ENCODE measurements around the gene RDH16. TPM values are rescaled to one million over a fixed set of nuclear protein-coding genes. Genes with fewer than 3 reads are reported as not detected.

Gene RDH16
- total and polyA plus RNA-seq, 4 donors: 12.9 to 382 (median 219) TPM

- H3K9ac ChIP-seq (ENCODE audit: low read depth in 1 of 2, low read length in 2 of 2): no peak overlapping the region
- H3K27ac ChIP-seq (ENCODE audit: low read depth in 1 of 2, low read length in 2 of 2): no peak overlapping the region
- peaks cover 0 to 3% (median under 1%) of the 10 kb centered on the region in 4 donors for H3K4me1 ChIP-seq (ENCODE audit: control insufficient read depth in 4 of 4, insufficient read depth in 4 of 4, low read length in 3 of 4)
- no peak overlapping the region for H3K4me3 ChIP-seq (ENCODE audit: low read depth in 1 of 3, low read length in 3 of 3)
- no peaks in the 10 kb centered on the region for H3K27me3 ChIP-seq (ENCODE audit: control insufficient read depth in 4 of 4, insufficient read depth in 4 of 4, low read length in 3 of 4)
- H3K9me3 ChIP-seq (ENCODE audit: control insufficient read depth in 4 of 4, low read length in 3 of 4): no peaks in the 10 kb centered on the region
- TF ChIP-seq HNF4G (IDR thresholded peaks at IDR 0.05) (no peak), FOXA1 (IDR thresholded peaks at IDR 0.05) (no peak), TAF1 (conservative IDR thresholded peaks at IDR 0.05) (no peak), RAD21 (IDR thresholded peaks at IDR 0.05) (no peak), GABPA (IDR thresholded peaks at IDR 0.05 in 1 of 2, conservative IDR thresholded peaks at IDR 0.05 in 1 of 2) (no peak), YY1 (IDR thresholded peaks at IDR 0.05) (no peak)
- no peak for DNase-seq (ENCODE audit: low spot score)
- WGBS: 88% methylated on average over 1 of the region's 1 CpG
- no peaks in the 10 kb centered on the region for H3K36me3 ChIP-seq (ENCODE audit: control insufficient read depth in 4 of 4, insufficient read depth in 3 of 4, low read depth in 1 of 4, low read length in 3 of 4)
These were observed 35.4 kb downstream of the RDH16 start for GRCh38 chr12:56922031-56922430.

- 82% methylated on average over 1 of the region's 1 CpG for WGBS
These were observed 36.1 kb downstream of the RDH16 start for GRCh38 chr12:56921346-56921745.

More at GRCh38 chr12:56921346-56921745, 36.1 kb downstream of the RDH16 start:
- TF ChIP-seq CTCF (IDR thresholded peaks at IDR 0.05; ENCODE audit: low read depth, low read length, missing input control): no peak
- no peak for TF ChIP-seq REST (IDR thresholded peaks at IDR 0.05)
- TF ChIP-seq MAX (IDR thresholded peaks at IDR 0.05): no peak
- TF ChIP-seq RAD21 (IDR thresholded peaks at IDR 0.05): no peak
- no peak for TF ChIP-seq ZBTB33 (IDR thresholded peaks at IDR 0.05)
- no peak for TF ChIP-seq SP1 (IDR thresholded peaks at IDR 0.05)
- TF ChIP-seq NR2F2 (IDR thresholded peaks at IDR 0.05): no peak
- no peak for TF ChIP-seq ATF3 (IDR thresholded peaks at IDR 0.05)
- TF ChIP-seq JUND (IDR thresholded peaks at IDR 0.05): no peak
- no peak for TF ChIP-seq HNF4G (IDR thresholded peaks at IDR 0.05)
- no peak for TF ChIP-seq TAF1 (conservative IDR thresholded peaks at IDR 0.05)
- no peak for TF ChIP-seq HNF4A (conservative IDR thresholded peaks at IDR 0.05)
- TF ChIP-seq GABPA (IDR thresholded peaks at IDR 0.05 in 1 of 2, conservative IDR thresholded peaks at IDR 0.05 in 1 of 2): no peak
- TF ChIP-seq FOXA2 (IDR thresholded peaks at IDR 0.05): no peak
- no peak for TF ChIP-seq EGR1 (IDR thresholded peaks at IDR 0.05; ENCODE audit: low read depth in 2 of 2)
- TF ChIP-seq YY1 (IDR thresholded peaks at IDR 0.05): no peak
- no peak for TF ChIP-seq RXRA (IDR thresholded peaks at IDR 0.05)
- TF ChIP-seq FOXA1 (IDR thresholded peaks at IDR 0.05): no peak
- Histone ChIP-seq H3K9ac (ENCODE audit: low read depth in 1 of 2, low read length in 2 of 2) (no peak overlapping the region), H3K36me3 (ENCODE audit: control insufficient read depth in 4 of 4, insufficient read depth in 3 of 4, low read depth in 1 of 4, low read length in 3 of 4) (no peaks in the 10 kb centered on the region), H3K9me3 (ENCODE audit: control insufficient read depth in 4 of 4, low read length in 3 of 4) (no peaks in the 10 kb centered on the region), H3K27ac (ENCODE audit: low read depth in 1 of 2, low read length in 2 of 2) (no peak overlapping the region), H3K4me3 (ENCODE audit: low read depth in 1 of 3, low read length in 3 of 3) (no peak overlapping the region), H3K4me1 (ENCODE audit: control insufficient read depth in 4 of 4, insufficient read depth in 4 of 4, low read length in 3 of 4) (peaks cover 0 to 10% (median 2%) of the 10 kb centered on the region in 4 donors), H3K27me3 (ENCODE audit: control insufficient read depth in 4 of 4, insufficient read depth in 4 of 4, low read length in 3 of 4) (no peaks in the 10 kb centered on the region)
- no peak for DNase-seq (ENCODE audit: low spot score)
